Kidney epithelial cell (primary cell): ENCODE measurements around the gene PLA2G2C. TPM values are rescaled to one million over a fixed set of nuclear protein-coding genes. Genes with fewer than 3 reads are reported as not detected.

Experiments
- DNase-seq: peaks from one replicate; pipeline ENCODE4 v3.0.0-alpha.2; 2010; ENCODE audit warnings: low read depth
- H3K27me3 ChIP-seq: 2 replicates; pipeline ENCODE4 v1.6.0; 2011; ENCODE audit warnings: low read length; ENCODE audit not compliant: control insufficient read depth, insufficient read depth
- H3K36me3 ChIP-seq: 2 replicates; pipeline ENCODE4 v1.5.1; 2011; ENCODE audit warnings: low read length; ENCODE audit not compliant: control insufficient read depth, insufficient read depth
- H3K4me3 ChIP-seq: 2 replicates; pipeline ENCODE4 v1.5.1; 2011; ENCODE audit warnings: low read depth, mild to moderate bottlenecking, control low read depth, low read length
- CTCF ChIP-seq: IDR thresholded peaks from 2 replicates; pipeline ENCODE4 v1.5.1; 2011; ENCODE audit warnings: mild to moderate bottlenecking, moderate library complexity, low read length, control low read depth, inconsistent platforms; ENCODE audit not compliant: insufficient read depth, poor library complexity, severe bottlenecking
- total RNA-seq: library from RNA; depleted of rRNA; stranded (reverse); fragments of >200 nt; gene quantifications from 2 replicates; pipeline ENCODE4 v1.2.3, GENCODE V29; 2015

Gene PLA2G2C
- total RNA-seq, 1 donor from 2014 or later, result not detected

DNA sequence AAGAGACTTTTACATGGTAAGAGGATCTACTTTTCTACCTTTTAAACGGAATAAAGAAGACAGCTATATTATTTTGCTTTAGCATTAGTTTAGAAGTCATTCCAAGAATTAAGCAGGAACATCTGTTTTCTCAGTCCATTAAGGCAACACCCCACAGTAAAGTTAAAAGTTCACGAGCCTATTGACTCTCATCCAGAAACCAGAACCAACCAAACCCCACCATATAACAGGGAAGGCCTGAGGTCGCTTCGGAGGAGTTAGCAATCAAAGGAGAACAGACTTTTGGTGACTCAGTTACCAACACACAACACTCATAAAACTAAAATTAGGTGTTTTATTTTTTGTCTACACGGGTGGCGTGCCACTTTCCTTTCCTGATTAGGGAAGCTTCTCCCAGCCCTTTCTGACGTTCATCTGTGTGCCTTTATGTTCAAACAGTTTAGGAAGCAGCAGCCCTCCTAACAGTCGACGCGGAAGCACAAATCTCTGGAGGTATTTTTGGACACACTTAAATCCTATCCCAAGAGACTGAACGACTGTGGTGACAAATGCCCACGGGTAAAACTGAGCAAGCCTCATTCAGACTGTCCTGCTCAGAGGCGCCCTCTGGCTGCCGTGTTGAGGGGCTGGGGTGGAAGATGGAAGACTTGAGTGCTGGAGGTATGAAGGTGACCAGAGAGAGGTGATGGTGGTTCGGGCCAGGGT lies 8.6 kb upstream of the PLA2G2C start:
- TF ChIP-seq CTCF, result peak; percentile 84
- Histone ChIP-seq H3K27me3 (peaks cover 5% of the 10 kb centered on the region), H3K4me3 (no peak overlapping the region), H3K36me3 (no peaks in the 10 kb centered on the region)
- DNase-seq, result no peak

GRCh38 chr1:20194224-20194623 lies 7.9 kb upstream of the PLA2G2C start:
- H3K36me3 ChIP-seq, result no peaks in the 10 kb centered on the region
- TF ChIP-seq CTCF, result no peak
- H3K27me3 ChIP-seq, result peaks cover 5% of the 10 kb centered on the region
- no peak for DNase-seq
- H3K4me3 ChIP-seq, result no peak overlapping the region

GRCh38 chr1:20192871-20193411 lies 6.6 kb upstream of the PLA2G2C start:
- no peaks in the 10 kb centered on the region for H3K36me3 ChIP-seq
- no peak for TF ChIP-seq CTCF
- no peak for DNase-seq
- H3K4me3 ChIP-seq, result no peak overlapping the region
- peaks cover 5% of the 10 kb centered on the region for H3K27me3 ChIP-seq

DNA sequence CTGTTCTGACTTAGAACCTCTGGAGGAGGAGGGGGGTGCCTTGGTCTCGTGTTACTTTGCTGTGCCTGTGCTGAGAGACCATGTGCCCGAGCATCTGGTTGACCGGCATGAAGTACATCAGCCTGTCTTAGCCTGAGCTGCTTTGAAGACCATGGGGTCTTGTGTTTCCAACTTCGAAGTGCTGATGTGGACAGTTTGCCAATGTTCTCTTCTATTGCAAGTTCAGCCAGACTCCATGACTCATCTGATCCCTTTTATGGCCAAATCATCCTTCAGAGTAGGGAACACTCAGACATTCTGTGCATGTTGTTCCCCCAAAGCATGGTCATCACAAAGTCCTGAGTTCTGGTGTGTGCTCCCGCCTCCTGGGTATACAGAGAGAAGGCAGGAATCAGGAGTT lies 6.0 kb upstream of the PLA2G2C start:
- Histone ChIP-seq H3K36me3 (no peaks in the 10 kb centered on the region), H3K4me3 (no peak overlapping the region), H3K27me3 (peaks cover 4% of the 10 kb centered on the region)
- DNase-seq, result no peak
- no peak for TF ChIP-seq CTCF

- Histone ChIP-seq H3K27me3 (peaks cover 6% of the 10 kb centered on the region), H3K36me3 (no peaks in the 10 kb centered on the region), H3K4me3 (no peak overlapping the region)
- DNase-seq, result no peak
- no peak for TF ChIP-seq CTCF
These were observed 5.0 kb upstream of the PLA2G2C start for GRCh38 chr1:20191266-20191825.
